ENCODE results near the gene SAFB.

The SAFB gene

GRCh38 chr19:5628461-5628860 lies 5.6 kb downstream of the SAFB start:
- DNase-seq = no peak

GRCh38 chr19:5628919-5629481 lies 6.1 kb downstream of the SAFB start:
- DNase-seq = no peak

- no peak for DNase-seq
Observed at GRCh38 chr19:5631567-5632240, 8.8 kb downstream of the SAFB start.

GRCh38 chr19:5632241-5632612 lies 9.3 kb downstream of the SAFB start:
- DNase-seq = no peak

GRCh38 chr19:5632657-5633056 lies 9.8 kb downstream of the SAFB start:
- DNase-seq = no peak

- DNase-seq = no peak
Observed at GRCh38 chr19:5635427-5635826, 12.5 kb downstream of the SAFB start.

- no peak for DNase-seq
Observed at GRCh38 chr19:5637971-5638370, 15.1 kb downstream of the SAFB start.

- DNase-seq = no peak
Observed at GRCh38 chr19:5641171-5641570, 18.3 kb downstream of the SAFB start.

GRCh38 chr19:5642204-5642603 lies 19.3 kb downstream of the SAFB start:
- DNase-seq = no peak

- DNase-seq = no peak
Observed at GRCh38 chr19:5643060-5643459, 20.2 kb downstream of the SAFB start.

GRCh38 chr19:5644037-5644436 lies 21.2 kb downstream of the SAFB start:
- no peak for DNase-seq

- DNase-seq = no peak
Observed at GRCh38 chr19:5645409-5645808, 22.5 kb downstream of the SAFB start.

- no peak for DNase-seq
Observed at GRCh38 chr19:5646703-5647102, 23.8 kb downstream of the SAFB start.

GRCh38 chr19:5648464-5648863 lies 25.6 kb downstream of the SAFB start:
- DNase-seq = no peak

GRCh38 chr19:5651361-5651760 lies 28.5 kb downstream of the SAFB start:
- DNase-seq = no peak

GRCh38 chr19:5652261-5652660 lies 29.4 kb downstream of the SAFB start:
- DNase-seq = no peak

- no peak for DNase-seq
Observed at GRCh38 chr19:5654931-5655330, 32.0 kb downstream of the SAFB start.

GRCh38 chr19:5655412-5655811 lies 32.5 kb downstream of the SAFB start:
- DNase-seq = no peak

- no peak for DNase-seq
Observed at GRCh38 chr19:5661483-5661882, 38.6 kb downstream of the SAFB start.

- DNase-seq = no peak
Observed at GRCh38 chr19:5663904-5664303, 41.0 kb downstream of the SAFB start.

- DNase-seq = no peak
Observed at GRCh38 chr19:5664515-5664914, 41.6 kb downstream of the SAFB start.

- no peak for DNase-seq
Observed at GRCh38 chr19:5665781-5666513, 43.1 kb downstream of the SAFB start.

GRCh38 chr19:5666921-5667610 lies 44.2 kb downstream of the SAFB start:
- no peak for DNase-seq

- DNase-seq = no peak
Observed at GRCh38 chr19:5667751-5668271, 44.9 kb downstream of the SAFB start.
